Heart left ventricle (tissue), 13 donors: ENCODE results near the gene DCP2.

Experiments
- CTCF ChIP-seq, 12 donors: fragments of 200-600 bp; sonication (generic) in 4 of 12; IDR thresholded peaks; one replicate each; pipeline versions ENCODE4 v1.5.0 to v1.8.0; 2018 to 2022; ENCODE audit warnings: antibody characterized with exemption in 12 of 12, mild to moderate bottlenecking in 5 of 12
- POLR2A ChIP-seq, 2 donors: fragments of 450-650 bp; IDR thresholded peaks; one replicate each; pipeline ENCODE4 v1.6.1; 2017; ENCODE audit warnings: antibody characterized with exemption in 2 of 2, mild to moderate bottlenecking in 2 of 2, moderate library complexity in 2 of 2
- donor health status: ischemic (EF 13 %, LVEDD 7.1; RV severe dilation, severe dysfunction).
- donor health status: DM: no; HTN: yes; CAD: no.
- donor health status: DM: no; HTN: no; CAD: no.
- donor health status: ischemic (EF 25% LVEDD 6.9; RV normal size, moderate dysfunction).
- donor health status: ischemic (EF 25% LVEDD 5.7; RV mildly dilated, moderate dysfunction).
- donor health status: ischemic (EF 35%, LVEDD 5.7; RV mildly dilated, moderate dysfunction).
- donor health status: nonischemic (EF 11% LVEDD 7.7; RV severe dilation, severe dysfunction).
- donor health status: DM: yes; HTN: yes; CAD: no.
- donor health status: PGD.
- donor health status: ischemic (EF 29% LVEDD 5.4; RV normal size, mild dysfunction).
- donor health status: nonischemic (EF 23%, LVEDD 6.1; RV moderate dilation, normal function).

- no peak for TF ChIP-seq CTCF (IDR thresholded peaks at IDR 0.05)
- TF ChIP-seq POLR2A (IDR thresholded peaks at IDR 0.05): no peak
These were observed 28.9 kb downstream of the DCP2 start for GRCh38 chr5:113005454-113005853.
